Effector memory CD4-positive, alpha-beta T cell (primary cell): ENCODE data around the gene SRGN.
"Not testable (repeated sequence)": the region's sequence is repeated elsewhere in the genome, so short reads cannot be mapped to it uniquely, and the experiment has no call there.

ENCODE experiments used
- DNase-seq, 3 donors: peaks; one replicate each; pipeline ENCODE4 v3.0.0-alpha.2; 2020
- H3K27ac ChIP-seq: 2 replicates; pipeline ENCODE4 v1.7.0; 2013; ENCODE audit warnings: mild to moderate bottlenecking, low read length, moderate library complexity; ENCODE audit not compliant: insufficient read depth, poor library complexity, severe bottlenecking
- H3K27me3 ChIP-seq: replicated peaks from 2 replicates; pipeline ENCODE4 v1.7.0; 2013; ENCODE audit warnings: mild to moderate bottlenecking, low read length; ENCODE audit not compliant: insufficient read depth, control insufficient read depth, poor library complexity, severe bottlenecking
- H3K36me3 ChIP-seq: 2 replicates; pipeline ENCODE4 v1.7.0; 2013; ENCODE audit warnings: mild to moderate bottlenecking, low read length, moderate library complexity; ENCODE audit not compliant: control insufficient read depth, insufficient read depth
- H3K4me1 ChIP-seq: 2 replicates; pipeline ENCODE4 v1.7.0; 2013; ENCODE audit warnings: low read length, mild to moderate bottlenecking; ENCODE audit not compliant: control insufficient read depth, insufficient read depth, poor library complexity, severe bottlenecking
- H3K4me3 ChIP-seq: 2 replicates; pipeline ENCODE4 v1.7.0; 2013; ENCODE audit warnings: low read length, low read depth, mild to moderate bottlenecking; ENCODE audit not compliant: insufficient read depth, poor library complexity, severe bottlenecking
- H3K9me3 ChIP-seq: 2 replicates; pipeline ENCODE4 v1.7.0; 2013; ENCODE audit warnings: mild to moderate bottlenecking, low read length, moderate library complexity; ENCODE audit not compliant: control insufficient read depth
- total RNA-seq, 3 donors: gene quantifications; one replicate each; lab custom pipeline; 2026; lab: John Stamatoyannopoulos, UW

Gene SRGN
- total RNA-seq = 250 to 591 (median 501) reads per million in 3 donors

- Histone ChIP-seq H3K36me3 (no peaks in the 10 kb centered on the region), H3K27ac (peak within 1 kb of the TSS; percentile 98), H3K4me3 (peak within 1 kb of the TSS; percentile 69), H3K27me3 (no peaks in the 10 kb centered on the region), H3K9me3 (no peaks in the 10 kb centered on the region), H3K4me1 (peaks cover 32% of the 10 kb centered on the region)
- DNase-seq = peak; percentile 64 to 75 (median 68)
Observed at GRCh38 chr10:69087590-69088470, at the start of gene SRGN. Gene SRGN, plus strand, starts transcription at chr10:69088103. Its CDS starts 55 bp downstream, at chr10:69088158.

- not testable (repeated sequence) for H3K4me3 ChIP-seq, H3K9me3 ChIP-seq, H3K27me3 ChIP-seq, H3K36me3 ChIP-seq, DNase-seq, H3K27ac ChIP-seq
- H3K4me1 ChIP-seq = peaks cover 14% of the 10 kb centered on the region
Observed at GRCh38 chr10:69040904-69041303, 47.0 kb upstream of the SRGN start.

GRCh38 chr10:69042417-69042816 is 45.5 kb upstream of the SRGN start:
- Histone ChIP-seq H3K27me3 (no peaks in the 10 kb centered on the region), H3K4me1 (peaks cover 18% of the 10 kb centered on the region), H3K9me3 (no peaks in the 10 kb centered on the region), H3K27ac (no peak overlapping the region), H3K4me3 (no peak overlapping the region), H3K36me3 (no peaks in the 10 kb centered on the region)
- no peak for DNase-seq

GRCh38 chr10:69042838-69043237 is 45.1 kb upstream of the SRGN start:
- Histone ChIP-seq H3K4me1 (peaks cover 18% of the 10 kb centered on the region), H3K4me3 (no peak overlapping the region), H3K36me3 (no peaks in the 10 kb centered on the region), H3K9me3 (no peaks in the 10 kb centered on the region), H3K27ac (no peak overlapping the region), H3K27me3 (no peaks in the 10 kb centered on the region)
- no peak for DNase-seq

DNA sequence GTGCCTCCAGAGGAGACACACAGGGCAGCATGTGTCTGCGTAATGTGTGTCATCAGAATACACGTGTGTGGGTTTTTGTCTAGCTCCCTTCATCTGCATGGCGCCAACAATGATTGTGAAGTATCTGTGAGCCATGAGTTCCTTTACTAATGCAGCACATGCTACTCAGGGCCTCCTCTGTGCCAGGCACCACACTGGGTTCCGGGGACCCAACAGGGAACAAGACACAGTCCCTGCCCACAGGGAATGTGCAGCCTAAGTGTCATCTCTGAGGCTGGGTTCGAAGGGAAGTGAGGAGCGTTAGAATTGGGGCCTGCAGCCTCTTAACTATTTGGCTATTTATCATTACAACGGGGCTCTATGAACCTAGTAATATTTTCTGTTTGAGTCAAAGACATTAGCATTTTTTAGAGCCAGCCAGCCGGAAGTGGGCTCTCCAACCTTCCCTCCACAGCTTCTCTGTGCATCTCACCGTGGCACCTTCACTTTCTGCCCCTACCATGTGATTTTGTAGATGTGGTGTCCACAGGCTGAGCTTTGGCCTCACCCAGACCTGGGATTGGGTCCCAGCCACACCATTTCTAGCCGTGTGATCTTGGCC is 43.9 kb upstream of the SRGN start:
- Histone ChIP-seq H3K36me3 (no peaks in the 10 kb centered on the region), H3K27me3 (no peaks in the 10 kb centered on the region), H3K4me3 (no peak overlapping the region), H3K4me1 (peaks cover 18% of the 10 kb centered on the region), H3K9me3 (no peaks in the 10 kb centered on the region), H3K27ac (peak overlapping the region; percentile 49)
- DNase-seq = peak in 1 of 3 donors; percentile 6

DNA sequence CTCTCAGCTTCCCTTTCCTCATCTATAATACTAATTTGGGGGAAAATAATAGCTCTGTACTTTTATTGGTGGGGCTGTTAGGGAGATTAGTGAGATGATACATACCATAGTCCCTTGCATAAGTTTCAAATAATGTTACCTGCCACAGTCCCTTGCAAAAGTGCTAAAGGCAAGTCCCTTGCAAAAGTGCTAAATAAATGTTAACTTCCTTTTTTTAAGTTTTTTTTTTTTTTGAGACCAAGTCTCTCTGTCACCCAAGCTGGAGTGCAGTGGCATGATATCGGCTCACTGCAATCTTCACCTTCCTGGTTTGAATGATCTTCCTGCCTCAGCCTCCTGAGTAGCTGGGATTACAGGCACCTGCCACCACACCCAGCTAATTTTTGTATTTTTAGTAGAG is 43.4 kb upstream of the SRGN start:
- DNase-seq = no peak
- Histone ChIP-seq H3K9me3 (no peaks in the 10 kb centered on the region), H3K4me1 (peaks cover 18% of the 10 kb centered on the region), H3K4me3 (no peak overlapping the region), H3K27me3 (no peaks in the 10 kb centered on the region), H3K27ac (peak overlapping the region; percentile 49), H3K36me3 (no peaks in the 10 kb centered on the region)

DNA sequence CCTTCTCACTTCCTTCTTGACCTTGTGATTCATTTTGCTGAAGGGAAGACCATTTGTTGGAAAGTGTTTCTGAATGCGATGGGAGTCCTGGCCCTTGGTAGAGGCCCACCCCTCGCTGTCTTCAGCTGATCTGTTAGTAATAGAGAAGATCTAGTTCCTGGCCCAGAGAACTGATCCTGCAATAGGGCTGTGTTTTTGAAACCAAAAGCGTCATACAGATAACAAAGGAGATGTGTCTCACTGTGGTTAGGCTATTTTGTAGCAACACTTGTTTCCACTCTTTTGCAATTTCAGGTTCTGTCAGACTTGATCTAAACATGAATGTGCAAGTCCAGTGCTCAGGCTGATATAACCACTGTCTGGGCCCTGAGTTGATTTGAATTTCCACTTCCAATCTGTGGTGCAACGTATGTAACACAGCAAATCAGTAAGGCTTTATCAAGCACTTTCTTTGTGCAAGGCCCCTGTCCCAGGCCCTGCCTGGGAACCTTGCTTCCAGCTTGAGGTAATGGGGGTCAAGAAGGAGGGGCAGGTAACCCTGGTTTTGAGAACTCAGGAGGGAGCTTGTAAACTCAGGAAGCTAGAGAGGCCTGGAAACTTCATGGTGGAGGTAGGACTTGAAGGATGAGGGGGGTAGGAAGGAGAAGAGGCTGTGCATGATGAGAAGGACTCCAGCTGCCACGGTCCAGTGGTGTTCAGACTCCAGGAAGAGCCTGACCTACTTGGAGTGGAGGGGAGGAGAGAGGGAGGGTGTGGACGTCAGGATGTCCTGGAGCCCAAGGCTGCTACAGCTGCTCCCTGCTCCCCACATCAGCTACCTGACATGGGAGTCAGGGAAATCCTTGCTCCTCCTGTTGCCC is 42.2 kb upstream of the SRGN start:
- H3K27me3 ChIP-seq = no peaks in the 10 kb centered on the region
- H3K27ac ChIP-seq = peak overlapping the region; percentile 44
- no peak overlapping the region for H3K4me3 ChIP-seq
- DNase-seq = no peak
- no peaks in the 10 kb centered on the region for H3K36me3 ChIP-seq
- H3K4me1 ChIP-seq = peaks cover 18% of the 10 kb centered on the region
- H3K9me3 ChIP-seq = no peaks in the 10 kb centered on the region

- Histone ChIP-seq H3K9me3 (no peaks in the 10 kb centered on the region), H3K36me3 (no peaks in the 10 kb centered on the region), H3K27ac (no peak overlapping the region), H3K4me1 (peaks cover 18% of the 10 kb centered on the region), H3K4me3 (no peak overlapping the region), H3K27me3 (no peaks in the 10 kb centered on the region)
- DNase-seq = no peak
Observed at GRCh38 chr10:69047111-69047832, 40.6 kb upstream of the SRGN start.

- no peak overlapping the region for H3K4me3 ChIP-seq
Observed at GRCh38 chr10:69048103-69048502, 39.8 kb upstream of the SRGN start.

More at GRCh38 chr10:69048103-69048502, 39.8 kb upstream of the SRGN start:
- H3K4me1 ChIP-seq = peaks cover 18% of the 10 kb centered on the region
- no peaks in the 10 kb centered on the region for H3K9me3 ChIP-seq
- H3K36me3 ChIP-seq = no peaks in the 10 kb centered on the region
- no peak for DNase-seq
- no peaks in the 10 kb centered on the region for H3K27me3 ChIP-seq
- H3K27ac ChIP-seq = no peak overlapping the region
